LoVo (cell line): ENCODE measurements around the gene PLOD1.
"Not testable (repeated sequence)": the region's sequence is repeated elsewhere in the genome, so short reads cannot be mapped to it uniquely, and the experiment has no call there.

Experiments
- DNase-seq: peaks from one replicate; pipeline ENCODE4 v3.0.0-alpha.2; 2016; ENCODE audit warnings: low spot score

The PLOD1 gene

GRCh38 chr1:11939794-11940193, 5.3 kb downstream of the PLOD1 start:
- not testable (repeated sequence) for DNase-seq

- no peak for DNase-seq
Observed at GRCh38 chr1:11940260-11940921, 5.9 kb downstream of the PLOD1 start.

GRCh38 chr1:11942280-11942679, 7.8 kb downstream of the PLOD1 start:
- DNase-seq: no peak

- no peak for DNase-seq
Observed at GRCh38 chr1:11943619-11944018, 9.1 kb downstream of the PLOD1 start.

DNA sequence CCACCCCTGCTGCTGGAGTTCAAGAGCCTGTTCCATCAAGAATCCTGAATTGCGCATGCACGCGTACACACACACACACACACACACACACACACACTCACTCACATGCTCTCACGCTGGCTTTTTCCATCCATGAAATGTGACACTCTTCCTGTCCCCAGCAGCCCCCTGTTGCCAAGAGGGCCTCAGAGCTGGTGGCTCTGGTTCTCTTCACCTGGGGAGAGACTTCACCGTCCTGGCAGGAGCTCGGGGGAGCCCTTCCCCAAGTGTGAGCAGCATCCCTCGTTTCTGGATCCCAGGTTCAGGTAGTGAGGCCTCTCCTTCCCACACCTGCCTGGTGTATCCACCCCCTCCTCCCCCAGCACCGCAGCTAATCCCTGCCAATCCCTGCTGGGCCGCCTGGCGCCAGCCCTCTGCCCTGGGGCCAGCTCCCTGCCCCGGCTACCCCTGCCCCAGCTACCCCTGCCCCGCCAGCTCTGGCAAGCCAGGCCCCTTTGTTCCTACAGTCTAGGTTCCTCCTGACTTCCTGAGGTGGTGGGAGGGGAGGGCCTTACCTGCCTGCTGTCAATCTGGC, 9.9 kb downstream of the PLOD1 start:
- no peak for DNase-seq

DNA sequence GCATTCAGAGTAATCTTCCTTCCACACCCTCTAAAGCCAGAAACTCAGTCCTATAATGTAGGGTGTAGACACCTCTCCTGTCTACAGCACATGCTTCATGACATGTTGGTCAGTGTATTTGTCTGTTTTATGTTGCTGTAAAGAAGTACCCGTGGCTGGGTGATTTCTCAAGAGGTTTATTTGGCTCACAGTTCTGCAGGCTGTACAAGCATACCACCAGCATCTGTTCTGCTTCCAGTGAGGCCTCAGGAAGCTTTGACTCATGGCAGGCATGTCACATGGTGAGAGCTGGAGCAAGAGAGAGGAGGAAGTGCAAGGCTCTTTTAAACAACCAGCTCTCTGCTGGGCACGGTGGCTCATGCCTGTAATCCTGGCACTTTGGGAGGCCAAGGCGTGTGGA, 12.1 kb downstream of the PLOD1 start:
- DNase-seq: no peak

DNA sequence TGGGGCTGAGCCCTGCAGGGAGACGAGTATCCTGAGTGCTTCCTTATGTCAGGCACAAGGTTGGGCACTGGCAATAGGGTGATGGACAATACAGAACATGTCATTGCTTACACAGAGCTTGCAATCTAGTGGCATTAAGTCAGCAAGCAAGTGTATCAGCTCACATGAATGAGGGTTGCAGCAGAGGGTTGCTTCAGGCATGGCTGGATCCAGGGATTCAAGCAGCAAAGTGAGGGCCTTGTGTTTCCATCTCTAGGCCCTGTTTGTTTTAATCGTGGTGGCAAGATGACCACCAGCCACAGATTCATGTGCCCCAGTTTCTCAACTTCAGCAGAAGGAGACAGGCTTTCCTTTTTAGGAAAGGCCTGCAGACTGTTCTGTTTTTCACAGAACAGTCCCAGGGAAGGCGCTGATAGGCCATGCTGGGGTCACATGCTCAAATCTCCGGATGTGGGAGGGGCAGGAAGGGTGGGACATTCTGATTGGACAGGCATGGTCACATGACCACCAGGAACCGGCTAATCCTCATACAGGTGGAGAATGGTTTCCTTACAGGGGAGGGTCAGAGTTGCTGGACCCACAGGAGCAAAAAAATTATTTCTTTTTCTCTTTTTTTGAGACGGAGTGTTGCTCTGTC, 14.4 kb downstream of the PLOD1 start:
- no peak for DNase-seq

GRCh38 chr1:11951901-11952300, 17.4 kb downstream of the PLOD1 start:
- no peak for DNase-seq

DNA sequence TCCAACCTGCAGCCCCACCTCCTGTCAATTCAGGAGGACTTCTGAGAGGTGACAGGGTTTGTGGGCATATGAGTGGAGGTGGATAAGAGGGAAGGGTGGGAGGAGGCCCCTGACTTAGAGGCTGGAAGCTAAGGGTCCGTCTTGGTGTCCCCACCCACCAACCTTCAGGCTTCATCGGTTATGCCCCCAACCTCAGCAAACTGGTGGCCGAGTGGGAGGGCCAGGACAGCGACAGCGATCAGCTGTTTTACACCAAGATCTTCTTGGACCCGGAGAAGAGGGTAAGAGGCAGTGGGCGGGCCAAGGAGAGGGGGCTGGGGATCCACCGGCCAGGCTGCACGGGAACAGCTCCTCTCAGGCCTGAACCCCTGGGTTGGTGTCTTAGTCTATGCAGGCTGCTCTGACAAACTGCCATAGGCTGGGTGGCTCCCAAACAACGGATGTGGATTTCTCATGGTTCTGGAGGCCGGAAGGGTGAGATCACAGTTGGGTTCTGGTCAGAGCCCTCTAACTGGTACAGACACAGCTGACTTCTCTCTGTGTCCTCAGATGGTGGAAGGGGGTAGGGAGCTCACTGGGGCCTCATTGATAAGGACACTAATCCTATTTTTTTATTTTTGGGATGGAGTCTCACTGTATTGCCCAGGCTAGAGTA, 18.1 kb downstream of the PLOD1 start:
- DNase-seq: no peak

DNA sequence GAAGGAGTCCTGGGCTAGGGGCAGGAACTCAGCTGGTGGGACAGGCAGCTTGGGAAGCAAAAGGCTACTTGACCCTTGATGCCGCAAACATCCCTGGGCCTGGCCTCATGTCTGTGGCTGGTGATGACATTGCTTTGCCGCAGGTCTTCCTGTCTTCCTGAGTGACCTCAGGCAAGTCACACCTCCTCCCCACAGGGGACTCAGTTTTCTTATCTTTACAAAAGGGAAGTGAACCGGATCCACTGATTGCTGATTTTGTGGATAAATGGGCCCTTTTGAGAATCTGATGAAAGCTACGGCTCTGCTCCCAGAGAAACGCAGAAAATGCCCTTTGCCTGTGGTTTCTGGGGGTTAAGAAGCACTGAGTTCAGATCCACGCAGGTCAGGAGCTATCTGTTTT, 20.7 kb downstream of the PLOD1 start:
- DNase-seq: no peak

GRCh38 chr1:11957398-11957797, 22.9 kb downstream of the PLOD1 start:
- DNase-seq: no peak

DNA sequence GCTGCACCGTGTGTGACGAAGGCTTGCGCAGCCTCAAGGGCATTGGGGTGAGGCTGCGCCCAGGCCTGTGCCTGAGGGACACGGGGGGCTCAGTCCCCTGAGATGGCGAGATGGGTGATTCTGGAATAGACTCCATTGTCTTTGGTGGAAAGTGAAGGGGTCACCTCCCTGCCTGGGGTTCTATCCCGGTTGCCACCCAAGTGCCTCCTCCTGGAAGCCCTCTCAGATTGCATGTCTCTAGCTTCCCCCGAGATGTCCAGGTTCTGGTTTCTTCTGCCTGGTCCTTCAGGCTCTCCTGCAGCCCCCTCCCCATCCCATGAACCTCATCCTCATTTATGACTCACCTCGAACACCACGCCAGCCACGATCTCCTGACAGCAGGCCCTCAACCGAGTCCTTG, 23.4 kb downstream of the PLOD1 start:
- no peak for DNase-seq

- DNase-seq: no peak
Observed at GRCh38 chr1:11960276-11960675, 25.8 kb downstream of the PLOD1 start.

- no peak for DNase-seq
Observed at GRCh38 chr1:11960715-11961114, 26.2 kb downstream of the PLOD1 start.

GRCh38 chr1:11961230-11961629, 26.7 kb downstream of the PLOD1 start:
- no peak for DNase-seq

DNA sequence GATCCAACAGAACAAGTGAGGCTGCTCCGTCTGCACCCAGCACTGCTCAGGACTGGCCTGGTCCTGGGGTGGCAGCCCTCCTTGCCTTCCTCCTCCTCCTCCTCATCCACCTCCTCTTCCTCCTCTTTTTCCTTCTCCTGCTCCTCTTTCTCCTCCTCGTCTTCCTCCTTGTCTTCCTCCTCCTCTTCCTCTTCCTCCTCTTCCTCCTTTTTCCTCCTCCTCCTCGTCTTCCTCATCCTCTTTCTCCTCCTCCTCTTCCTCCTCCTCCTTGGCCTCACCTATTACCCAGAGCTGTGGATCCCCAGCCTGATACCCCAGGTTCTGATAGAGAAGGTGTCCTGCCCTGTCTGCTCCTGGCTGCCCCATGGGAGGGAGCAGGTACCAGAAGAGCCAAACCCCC, 29.1 kb downstream of the PLOD1 start:
- DNase-seq: no peak

GRCh38 chr1:11964656-11965055, 30.1 kb downstream of the PLOD1 start:
- no peak for DNase-seq

- DNase-seq: no peak
Observed at GRCh38 chr1:11967028-11967547, 32.6 kb downstream of the PLOD1 start.

DNA sequence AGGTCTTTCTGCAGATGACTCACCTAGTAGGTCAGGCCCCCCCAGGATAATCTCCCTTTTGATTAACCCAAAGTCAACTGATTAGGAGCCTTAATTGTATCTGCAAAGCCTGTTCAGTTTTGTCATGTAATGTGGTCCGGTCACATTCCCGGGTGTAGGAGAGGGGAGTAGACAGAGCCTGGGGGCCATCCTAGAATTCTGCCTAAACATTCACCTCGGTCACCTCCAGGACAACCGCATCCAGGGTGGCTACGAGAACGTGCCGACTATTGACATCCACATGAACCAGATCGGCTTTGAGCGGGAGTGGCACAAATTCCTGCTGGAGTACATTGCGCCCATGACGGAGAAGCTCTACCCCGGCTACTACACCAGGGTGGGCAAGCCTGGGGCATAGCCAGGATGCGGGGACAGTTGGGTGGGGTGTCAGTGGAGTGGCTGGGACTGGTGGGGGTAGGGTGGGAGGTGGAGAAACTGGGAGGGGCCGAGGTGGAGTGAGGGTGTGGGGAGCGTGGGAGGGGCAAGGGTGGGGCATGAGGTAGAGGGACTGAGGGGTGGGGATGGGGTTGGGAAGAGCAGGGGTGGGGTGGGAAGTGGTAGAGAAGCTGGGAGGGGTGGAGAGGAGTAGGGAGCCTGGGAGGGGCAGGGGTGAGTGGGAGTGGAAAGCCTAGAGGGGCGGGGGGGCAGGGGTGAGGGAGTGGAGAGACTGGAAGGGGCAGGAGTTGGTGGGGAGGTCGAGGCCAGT, 36.1 kb downstream of the PLOD1 start:
- no peak for DNase-seq

DNA sequence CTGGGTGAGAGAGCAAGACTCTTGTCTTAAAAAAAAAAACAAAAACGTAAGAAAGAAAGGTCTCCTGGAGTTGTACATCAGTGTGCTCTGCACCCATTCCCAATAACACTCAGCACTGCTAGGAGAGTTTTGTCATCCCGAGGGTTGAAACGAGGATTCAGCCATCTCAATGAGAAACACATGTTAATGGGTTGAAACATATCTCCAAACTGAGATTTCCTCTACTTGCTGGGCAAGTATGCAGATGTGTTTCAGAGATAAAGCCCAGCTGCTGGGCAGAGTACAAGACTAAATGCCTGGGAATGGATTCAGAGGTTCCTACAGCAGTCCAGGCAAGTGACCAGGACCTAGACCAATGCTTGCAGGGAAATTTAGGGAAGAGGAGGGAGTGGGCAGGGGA, 43.1 kb downstream of the PLOD1 start:
- DNase-seq: no peak

GRCh38 chr1:11978301-11978700, 43.8 kb downstream of the PLOD1 start:
- DNase-seq: no peak
